ENCODE measurements around the gene TPPP. TPM values are rescaled to one million over a fixed set of nuclear protein-coding genes. Genes with fewer than 3 reads are reported as not detected.

TPPP gene
- total RNA-seq, 2 donors from 2014 or later: 1.7 to 4.0 TPM

- no peak overlapping the region for H3K27ac ChIP-seq
- H3K36me3 ChIP-seq: no peaks in the 10 kb centered on the region
- intact Hi-C loops (cut with DNase I): no loop called here
- peak; percentile 13 for DNase-seq
- H3K4me3 ChIP-seq: no peak overlapping the region
- H3K4me1 ChIP-seq: no peaks in the 10 kb centered on the region
- H3K27me3 ChIP-seq: no peaks in the 10 kb centered on the region
- H3K9ac ChIP-seq (ENCODE audit: low read depth in 2 of 2, low read length in 2 of 2): no peak overlapping the region
- no peaks in the 10 kb centered on the region for H3K9me3 ChIP-seq
- no peak for TF ChIP-seq CTCF (IDR thresholded peaks at IDR 0.05)
Measured at GRCh38 chr5:652773-653350, 40.3 kb downstream of the TPPP start.

DNA sequence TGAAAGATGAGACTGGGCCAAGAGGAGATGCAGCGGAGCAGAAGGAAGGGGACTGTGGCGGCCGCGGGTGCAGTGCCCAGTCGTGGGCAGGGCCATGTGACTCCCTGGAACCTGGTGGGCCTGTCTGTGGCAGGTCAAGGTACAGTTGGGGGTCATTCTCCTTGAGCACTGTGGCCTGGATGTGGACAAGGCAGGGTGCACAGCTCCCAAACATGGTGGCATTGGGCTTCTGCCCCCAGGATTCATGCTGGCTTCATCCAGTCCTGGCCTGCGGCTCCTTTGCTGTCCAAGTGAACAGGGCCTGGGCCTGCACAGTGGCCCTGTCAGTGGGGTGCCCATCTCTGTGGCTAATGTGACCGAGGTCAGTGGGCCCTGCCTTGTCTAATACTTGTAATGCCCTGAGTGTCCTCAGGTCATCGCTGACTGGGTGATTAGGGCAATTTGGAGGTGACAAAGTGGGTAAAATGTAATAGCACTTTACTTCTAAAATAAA is 41.1 kb downstream of the TPPP start:
- no peak for DNase-seq
- H3K27me3 ChIP-seq: no peaks in the 10 kb centered on the region
- no peak overlapping the region for H3K9ac ChIP-seq (ENCODE audit: low read depth in 2 of 2, low read length in 2 of 2)

DNA sequence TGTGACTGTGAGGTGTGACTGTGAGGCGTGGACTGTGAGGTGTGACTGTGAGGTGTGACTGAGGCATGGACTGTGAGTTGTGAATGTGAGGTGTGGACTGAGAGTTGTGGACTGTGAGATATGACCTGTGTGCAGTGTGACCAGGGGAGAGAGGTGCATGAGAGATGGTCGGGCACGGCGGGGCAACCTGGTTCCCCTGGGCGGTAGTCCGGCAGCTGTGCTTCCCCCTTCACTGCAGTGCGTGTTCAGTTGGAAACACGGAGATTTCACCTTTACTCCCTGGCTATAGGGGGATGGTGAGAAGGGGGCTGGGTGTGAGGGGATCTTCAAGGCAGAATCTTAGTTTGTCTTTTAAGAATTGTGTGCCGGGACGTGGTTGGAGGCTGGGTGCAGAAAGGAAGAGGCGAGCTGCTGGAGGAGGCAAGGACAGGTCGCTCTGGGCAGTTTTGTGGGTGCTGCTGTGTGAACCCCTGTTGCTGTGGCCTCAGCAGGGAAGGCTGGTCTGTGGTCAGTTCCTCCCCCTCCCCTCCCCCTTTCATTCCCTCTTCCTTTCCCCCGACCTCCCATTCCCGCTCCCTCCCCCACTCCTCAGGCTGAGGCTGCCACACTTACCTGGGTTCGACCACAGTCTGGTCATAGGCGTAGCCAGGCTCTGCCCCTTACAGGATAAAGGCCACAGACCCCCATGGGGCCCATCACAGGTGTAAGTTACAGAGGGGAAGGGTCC is 41.7 kb downstream of the TPPP start:
- no peak for TF ChIP-seq CTCF (IDR thresholded peaks at IDR 0.05)
- H3K36me3 ChIP-seq: no peaks in the 10 kb centered on the region
- no peak overlapping the region for H3K9ac ChIP-seq (ENCODE audit: low read depth in 2 of 2, low read length in 2 of 2)
- intact Hi-C loops (cut with DNase I): no loop called here
- no peaks in the 10 kb centered on the region for H3K9me3 ChIP-seq
- H3K27me3 ChIP-seq: no peaks in the 10 kb centered on the region
- H3K27ac ChIP-seq: no peak overlapping the region
- no peaks in the 10 kb centered on the region for H3K4me1 ChIP-seq
- DNase-seq: no peak
- no peak overlapping the region for H3K4me3 ChIP-seq

More for the DNA sequence above, 41.1 kb downstream of the TPPP start:
- intact Hi-C loops (cut with DNase I): no loop called here
- Histone ChIP-seq H3K36me3 (no peaks in the 10 kb centered on the region), H3K4me3 (no peak overlapping the region), H3K4me1 (no peaks in the 10 kb centered on the region), H3K9me3 (no peaks in the 10 kb centered on the region), H3K27ac (no peak overlapping the region)
- TF ChIP-seq CTCF (IDR thresholded peaks at IDR 0.05): no peak

- H3K4me3 ChIP-seq: no peak overlapping the region
- TF ChIP-seq CTCF (IDR thresholded peaks at IDR 0.05): no peak
- peak; percentile 4 for DNase-seq
- H3K9ac ChIP-seq (ENCODE audit: low read depth in 2 of 2, low read length in 2 of 2): no peak overlapping the region
- no peaks in the 10 kb centered on the region for H3K9me3 ChIP-seq
- no peak overlapping the region for H3K27ac ChIP-seq
- intact Hi-C loops (cut with DNase I): no loop called here
- H3K36me3 ChIP-seq: no peaks in the 10 kb centered on the region
- H3K27me3 ChIP-seq: no peaks in the 10 kb centered on the region
- H3K4me1 ChIP-seq: no peaks in the 10 kb centered on the region
Measured at GRCh38 chr5:647727-648126, 45.4 kb downstream of the TPPP start.

GRCh38 chr5:647311-647710 is 45.8 kb downstream of the TPPP start:
- H3K9me3 ChIP-seq: no peaks in the 10 kb centered on the region

More at GRCh38 chr5:647311-647710, 45.8 kb downstream of the TPPP start:
- peak; percentile 12 for DNase-seq
- no peak overlapping the region for H3K9ac ChIP-seq (ENCODE audit: low read depth in 2 of 2, low read length in 2 of 2)
- no peak for TF ChIP-seq CTCF (IDR thresholded peaks at IDR 0.05)
- H3K4me1 ChIP-seq: no peaks in the 10 kb centered on the region
- no peak overlapping the region for H3K4me3 ChIP-seq
- intact Hi-C loops (cut with DNase I): no loop called here
- no peaks in the 10 kb centered on the region for H3K27me3 ChIP-seq
- no peak overlapping the region for H3K27ac ChIP-seq
- H3K36me3 ChIP-seq: no peaks in the 10 kb centered on the region

Data from colonic mucosa (tissue), 4 donors.